GM21825 (cell line): Measurements from ENCODE around the gene INVS.
A peak's percentile ranks its signal among the peaks of the same experiment; 100 is the strongest.
"Not testable (repeated sequence)": the region's sequence is repeated elsewhere in the genome, so short reads cannot be mapped to it uniquely, and the experiment has no call there.

Experiments used
- ATAC-seq: cut with Tn5 transposase; IDR thresholded peaks from one replicate; pipeline ENCODE4 v1.9.1; 2021; ENCODE audit warnings: mild to moderate bottlenecking, moderate library complexity; ENCODE audit not compliant: unreplicated experiment

Gene INVS

GRCh38 chr9:100082782-100083181, 16.3 kb upstream of the INVS start:
- ATAC-seq = no peak

- ATAC-seq = peak; percentile 39
Observed at GRCh38 chr9:100083448-100084127, 15.5 kb upstream of the INVS start.

- ATAC-seq = peak; percentile 48
Observed at GRCh38 chr9:100084128-100084453, 15.0 kb upstream of the INVS start.

DNA sequence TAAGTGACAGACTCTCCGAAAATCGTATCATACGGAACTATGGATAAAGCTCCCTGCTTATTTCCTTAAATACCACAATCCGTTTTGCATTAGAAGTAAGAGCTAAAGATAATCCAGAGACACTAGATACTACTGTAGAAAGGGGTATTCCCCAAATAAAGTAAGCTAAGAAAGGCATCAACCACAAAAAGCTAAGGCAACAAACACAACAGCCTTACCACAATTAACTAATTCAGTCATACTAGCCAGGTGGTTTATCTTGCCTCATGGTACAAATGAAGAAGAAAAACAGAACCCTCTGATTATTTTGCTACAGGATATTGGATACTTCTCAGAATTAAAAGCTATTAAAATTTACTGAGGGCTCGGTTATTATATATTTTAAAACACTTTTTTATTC, 14.3 kb upstream of the INVS start:
- peak; percentile 77 for ATAC-seq

DNA sequence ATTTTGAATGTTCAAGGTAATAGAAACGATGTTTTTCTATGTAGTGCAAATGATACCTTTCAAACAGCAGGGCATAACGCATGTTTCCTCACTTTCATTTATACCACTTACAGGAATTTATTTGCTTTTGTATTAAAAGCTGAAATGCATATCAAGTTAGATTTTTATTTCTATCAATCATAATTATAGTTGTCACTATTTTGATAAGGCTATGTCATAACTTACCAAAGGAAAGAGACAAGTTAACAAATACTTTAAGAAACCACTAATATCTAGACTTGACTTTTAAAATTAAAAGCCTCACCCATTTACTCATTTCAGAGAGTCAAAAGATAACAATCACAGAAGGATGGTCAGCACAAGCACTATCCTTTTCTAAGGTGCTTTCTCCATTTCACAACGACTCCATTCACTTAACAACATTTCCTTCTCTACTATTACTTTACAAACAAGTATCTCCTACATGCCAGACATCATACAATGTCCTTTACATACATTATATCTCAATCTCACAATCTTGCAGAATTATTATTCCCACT, 12.9 kb upstream of the INVS start:
- no peak for ATAC-seq

DNA sequence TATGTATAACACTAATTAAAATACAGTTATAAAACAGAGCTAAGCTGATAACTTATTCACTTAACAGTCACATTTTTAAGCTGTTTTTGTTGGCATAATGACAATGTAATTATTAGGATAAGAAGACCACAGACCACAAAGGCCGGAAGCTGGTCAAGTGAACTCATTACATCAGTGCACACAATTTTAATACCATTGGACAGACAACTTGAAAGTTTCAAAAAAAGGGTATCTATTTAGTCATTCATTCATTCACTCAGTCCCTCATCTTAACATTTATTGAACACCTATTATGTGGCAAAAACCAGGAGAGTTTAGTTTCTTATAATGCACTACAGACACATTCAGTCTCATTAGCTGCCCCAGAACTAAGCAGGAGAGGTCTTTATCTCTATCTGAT, 11.8 kb upstream of the INVS start:
- ATAC-seq = no peak

DNA sequence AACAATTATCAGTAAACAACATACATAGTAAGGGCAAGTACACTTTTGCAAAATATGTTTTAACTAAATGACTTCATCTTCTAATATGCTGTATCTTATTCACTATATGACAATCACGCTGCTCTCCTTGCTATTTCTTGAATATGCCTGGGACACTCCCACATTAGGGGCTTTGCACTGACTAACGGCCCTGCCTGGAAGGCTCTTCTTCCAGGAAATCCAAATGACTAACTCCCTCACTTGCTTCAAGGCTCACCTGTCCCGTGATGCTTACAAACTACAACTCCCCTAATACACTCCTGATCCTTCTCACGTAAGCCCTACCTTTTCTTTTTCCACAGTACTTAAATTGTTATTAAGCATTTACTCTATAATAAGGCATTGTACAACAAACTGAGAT, 10.8 kb upstream of the INVS start:
- no peak for ATAC-seq

DNA sequence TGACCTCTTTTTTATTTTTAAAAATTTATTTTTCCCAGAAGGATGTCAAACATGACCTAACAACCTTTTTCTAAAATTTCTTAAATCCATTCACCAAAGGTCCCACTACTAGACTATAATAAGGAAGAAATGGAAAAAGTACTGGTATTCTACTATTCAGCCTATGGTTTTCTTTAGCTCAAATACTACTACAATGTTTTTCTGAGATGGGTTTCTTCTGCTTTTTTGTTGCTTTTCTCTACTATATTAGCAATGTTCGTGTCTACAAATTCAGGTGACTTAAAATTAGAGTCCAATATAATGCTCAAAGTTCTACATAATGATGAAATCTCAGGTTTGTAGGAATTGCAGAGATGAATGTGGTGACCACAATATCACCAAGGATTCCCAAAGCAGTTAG, 8.2 kb upstream of the INVS start:
- no peak for ATAC-seq

DNA sequence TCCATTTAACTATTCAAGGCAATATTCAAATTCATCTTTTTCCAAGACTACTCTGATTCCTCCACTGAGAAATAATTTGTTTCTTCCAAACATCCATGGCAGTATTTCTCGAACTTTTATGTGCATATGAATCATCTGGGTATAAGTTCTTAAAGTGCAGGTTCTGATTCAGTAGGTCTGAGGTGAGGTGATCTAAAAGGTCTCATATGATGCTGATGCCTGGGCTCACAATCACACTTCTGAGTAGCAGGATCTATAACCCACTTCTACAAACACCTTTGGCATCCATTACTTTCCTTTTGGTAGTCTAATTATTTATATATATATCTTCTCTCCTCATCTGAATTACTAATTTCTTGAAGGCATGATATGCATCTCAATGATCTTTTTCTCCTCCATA, 7.4 kb upstream of the INVS start:
- ATAC-seq = no peak

GRCh38 chr9:100092066-100092465, 7.0 kb upstream of the INVS start:
- no peak for ATAC-seq

DNA sequence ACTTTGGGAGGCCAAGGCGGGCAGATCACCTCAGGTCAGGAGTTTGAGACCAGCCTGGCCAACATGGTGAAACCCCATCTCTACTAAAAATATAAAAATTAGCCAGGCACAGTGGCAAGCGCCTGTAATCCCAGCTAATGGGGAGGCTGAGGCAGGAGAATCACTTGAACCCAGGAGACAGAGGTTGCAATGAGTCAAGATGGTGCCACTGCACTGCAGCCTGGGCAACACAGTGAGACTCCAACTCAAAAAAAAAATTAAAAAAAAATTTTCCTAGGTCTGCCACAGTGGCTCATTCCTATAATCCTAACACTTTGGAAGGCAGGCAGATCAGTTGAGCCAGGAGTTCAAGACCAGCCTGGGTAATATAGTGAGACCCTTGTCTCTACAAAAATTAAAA, 4.6 kb upstream of the INVS start:
- not testable (repeated sequence) for ATAC-seq

DNA sequence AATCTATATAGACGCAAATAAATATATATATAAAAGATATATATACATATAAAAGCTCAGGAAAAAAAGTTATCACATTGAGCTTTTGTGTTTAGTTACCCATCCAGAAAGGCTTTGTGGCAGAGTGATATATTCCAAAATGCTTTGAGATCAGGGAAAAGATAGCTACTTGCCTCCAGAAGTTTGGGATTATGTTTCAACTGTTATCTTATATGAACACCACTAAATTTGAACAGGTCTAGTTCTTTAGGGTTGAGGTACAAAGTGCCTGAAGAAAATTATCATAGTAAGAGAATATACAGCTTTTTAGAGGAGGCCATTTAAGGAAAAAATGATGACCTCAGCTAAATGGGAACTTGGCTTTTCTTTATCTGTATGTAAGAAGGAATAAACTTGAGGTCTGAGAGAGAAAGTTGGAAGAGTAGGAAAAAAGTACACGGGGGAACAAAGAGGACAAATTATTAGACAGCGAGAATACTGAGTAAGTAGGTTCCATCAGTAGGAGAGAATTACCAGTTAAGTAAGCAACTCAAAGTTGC, 2.6 kb upstream of the INVS start:
- no peak for ATAC-seq

DNA sequence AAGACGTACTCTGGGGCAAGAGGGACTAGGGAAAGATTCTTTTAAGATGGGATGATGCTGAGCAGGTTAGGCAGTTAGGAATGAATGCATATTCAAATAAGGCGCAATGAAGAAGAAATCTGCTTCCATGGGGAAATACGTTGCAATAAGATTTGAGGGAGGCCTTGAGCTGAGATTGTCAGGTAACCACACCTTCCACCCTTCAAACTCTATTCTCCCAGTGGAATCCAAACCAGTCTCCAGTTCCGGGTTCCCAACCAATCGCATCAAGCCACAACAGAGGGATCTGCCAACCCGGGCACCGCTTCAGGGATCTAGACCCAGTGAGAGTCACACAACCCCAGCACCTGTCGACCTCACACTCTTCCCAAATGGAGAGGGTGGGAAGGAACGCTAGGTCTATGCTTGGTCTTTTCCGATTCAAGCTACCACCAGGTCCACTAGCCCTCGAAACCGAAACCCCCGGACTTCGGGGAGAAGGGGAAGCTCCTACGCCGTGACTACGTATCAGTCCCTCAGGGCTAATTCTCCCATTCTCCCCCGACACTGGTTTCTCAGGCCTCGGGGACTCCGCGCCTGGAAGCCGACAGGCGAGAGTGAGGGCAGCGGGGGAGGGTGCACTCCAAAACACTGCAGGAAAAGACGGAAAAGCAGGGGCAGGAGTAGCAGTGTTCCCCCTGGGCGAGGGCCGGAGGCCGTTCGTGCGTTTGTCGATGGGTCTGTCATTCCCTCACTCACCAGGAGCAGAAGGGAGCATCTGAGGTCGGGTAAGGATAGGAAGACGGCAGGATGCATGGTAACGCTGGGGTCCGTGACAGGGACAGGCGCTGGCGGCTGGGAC, 777 bp upstream of the INVS start:
- ATAC-seq = peak; percentile 8

DNA sequence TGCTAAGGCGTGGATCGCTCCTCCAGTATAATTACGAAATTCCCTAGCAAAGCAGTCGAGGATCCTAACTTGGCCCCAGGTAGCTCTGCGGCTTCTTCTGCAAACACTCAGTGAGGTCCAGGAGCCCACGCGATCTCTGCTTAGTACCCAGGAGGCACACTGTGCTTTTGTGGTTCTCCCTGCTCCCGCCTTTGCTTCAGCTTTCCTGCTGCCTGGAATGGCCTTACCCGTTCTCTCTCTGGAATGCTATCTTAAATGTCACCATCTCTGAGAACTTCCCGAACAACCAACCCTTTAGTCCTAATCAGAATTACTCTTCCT, 639 bp downstream of the INVS start:
- peak; percentile 3 for ATAC-seq

GRCh38 chr9:100100146-100100667, 1.2 kb downstream of the INVS start:
- no peak for ATAC-seq

DNA sequence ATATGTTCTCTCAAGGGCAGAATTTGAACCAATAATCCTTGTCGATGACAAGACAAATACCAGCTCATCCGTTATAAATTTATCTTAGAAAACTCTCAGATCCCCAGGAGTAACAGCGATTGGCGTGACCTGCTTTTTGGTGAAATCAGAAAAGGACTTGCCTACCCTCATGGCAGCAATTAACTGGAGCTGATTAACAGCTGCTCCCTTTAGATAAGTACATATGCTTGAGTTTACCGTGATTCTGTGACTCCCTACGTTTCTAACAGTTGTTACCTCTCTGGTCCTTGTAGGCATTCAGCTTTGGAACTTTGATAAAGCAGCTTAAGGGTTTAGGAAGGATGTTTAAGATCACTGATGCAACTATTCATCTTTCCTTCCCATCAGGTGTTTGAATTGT, 2.6 kb downstream of the INVS start:
- no peak for ATAC-seq

GRCh38 chr9:100104314-100104713, 5.3 kb downstream of the INVS start:
- ATAC-seq = no peak

DNA sequence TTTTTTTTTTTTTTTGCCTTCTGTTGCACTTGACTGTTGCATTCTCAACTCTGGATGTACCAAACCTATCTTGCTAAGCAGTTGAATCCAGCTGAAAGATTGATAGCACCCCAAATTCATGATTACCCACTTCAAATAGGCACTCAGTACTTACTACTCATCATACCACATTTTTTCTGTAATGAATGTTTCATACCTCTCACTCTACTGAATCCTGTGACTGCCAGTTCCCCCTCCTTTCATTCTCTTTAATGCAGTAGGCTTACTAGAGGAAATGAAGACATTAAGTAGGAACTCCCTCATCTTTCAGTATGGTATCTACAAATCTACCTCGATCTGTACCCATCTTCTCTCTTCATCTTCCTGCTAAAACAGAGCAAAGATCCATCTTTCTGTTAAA, 6.8 kb downstream of the INVS start:
- no peak for ATAC-seq

DNA sequence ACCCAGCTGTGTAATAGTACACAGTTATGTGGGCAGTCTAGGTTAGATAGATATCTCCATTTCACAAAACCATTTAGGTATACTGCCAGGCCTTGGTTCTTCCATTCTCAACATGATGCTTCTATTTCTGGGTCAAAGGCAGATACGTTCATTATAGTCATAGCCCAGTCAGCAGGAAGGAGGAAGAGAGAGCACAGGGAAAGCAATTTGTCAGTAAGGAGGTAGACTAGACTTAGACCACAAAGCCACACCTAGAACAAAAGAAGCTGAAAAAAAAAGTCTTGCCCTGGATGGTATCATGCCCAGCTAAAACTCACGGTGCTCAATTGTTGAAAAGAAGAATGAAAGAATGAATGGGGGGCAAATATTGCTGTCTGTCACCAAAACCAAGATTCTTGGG, 7.6 kb downstream of the INVS start:
- ATAC-seq = no peak

GRCh38 chr9:100108559-100108958, 9.5 kb downstream of the INVS start:
- no peak for ATAC-seq

DNA sequence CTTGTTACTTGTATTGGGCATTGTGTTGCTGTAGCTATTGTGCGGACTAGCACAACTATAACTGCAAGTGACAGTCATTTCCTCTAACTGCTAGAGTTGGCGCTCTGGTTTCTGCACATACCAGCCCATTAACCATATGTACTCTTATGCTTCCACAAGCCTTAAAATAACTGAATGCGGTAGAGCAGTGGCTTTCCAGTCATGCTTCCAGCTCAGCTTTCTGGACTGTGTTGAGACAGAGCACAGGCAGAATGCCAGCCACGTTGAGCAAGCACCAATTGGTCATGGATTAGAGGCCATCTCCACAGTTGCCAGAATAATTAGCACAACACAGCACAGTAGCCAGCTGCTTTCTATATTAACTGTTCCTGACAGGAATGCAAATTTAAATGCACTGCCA, 12.2 kb downstream of the INVS start:
- ATAC-seq = no peak
